ENCODE data around the gene HNRNPF. TPM values are rescaled to one million over a fixed set of nuclear protein-coding genes. Genes with fewer than 3 reads are reported as not detected.
A peak's percentile ranks its signal among the peaks of the same experiment; 100 is the strongest.

Gene HNRNPF
- polyA plus RNA-seq, 1 donor: 251 TPM

GRCh38 chr10:43409385-43410109, 561 bp upstream of the HNRNPF start:
- WGBS (ENCODE audit: insufficient coverage, low lambda C conversion rate): no CpG with 5 or more reads among the region's 46 CpGs
- DNase-seq: peak; percentile 26 to 49
- H3K9me3 ChIP-seq (ENCODE audit: control insufficient read depth, low read depth, low read length): peaks cover 4% of the 10 kb centered on the region
- H3K27ac ChIP-seq (ENCODE audit: low read length): peak overlapping the region; percentile 99
- H3K27me3 ChIP-seq (ENCODE audit: control insufficient read depth, insufficient read depth, low read length): no peaks in the 10 kb centered on the region
- peaks cover 7% of the 10 kb centered on the region for H3K4me1 ChIP-seq (ENCODE audit: control insufficient read depth, insufficient read depth, low read length)
- peak overlapping the region; percentile 78 for H3K4me3 ChIP-seq (ENCODE audit: low read length)
- H3K36me3 ChIP-seq (ENCODE audit: control insufficient read depth, insufficient read depth, low read length): no peaks in the 10 kb centered on the region

- Histone ChIP-seq H3K9me3 (ENCODE audit: control insufficient read depth, low read depth, low read length) (peaks cover 4% of the 10 kb centered on the region), H3K27me3 (ENCODE audit: control insufficient read depth, insufficient read depth, low read length) (no peaks in the 10 kb centered on the region), H3K27ac (ENCODE audit: low read length) (peak overlapping the region; percentile 100), H3K4me3 (ENCODE audit: low read length) (peak overlapping the region; percentile 84), H3K36me3 (ENCODE audit: control insufficient read depth, insufficient read depth, low read length) (peaks cover 2% of the 10 kb centered on the region), H3K4me1 (ENCODE audit: control insufficient read depth, insufficient read depth, low read length) (peaks cover 15% of the 10 kb centered on the region)
- DNase-seq: peak in 1 of 2 donors; percentile 9
- no CpG with 5 or more reads among the region's 31 CpGs for WGBS (ENCODE audit: insufficient coverage, low lambda C conversion rate)
Observed at GRCh38 chr10:43408331-43408709, 666 bp downstream of the HNRNPF start.

- peak overlapping the region; percentile 100 for H3K27ac ChIP-seq (ENCODE audit: low read length)
- peaks cover 4% of the 10 kb centered on the region for H3K9me3 ChIP-seq (ENCODE audit: control insufficient read depth, low read depth, low read length)
- no peaks in the 10 kb centered on the region for H3K27me3 ChIP-seq (ENCODE audit: control insufficient read depth, insufficient read depth, low read length)
- peak overlapping the region; percentile 84 for H3K4me3 ChIP-seq (ENCODE audit: low read length)
- peak; percentile 95 to 97 for DNase-seq
- H3K36me3 ChIP-seq (ENCODE audit: control insufficient read depth, insufficient read depth, low read length): peaks cover 2% of the 10 kb centered on the region
- H3K4me1 ChIP-seq (ENCODE audit: control insufficient read depth, insufficient read depth, low read length): peaks cover 15% of the 10 kb centered on the region
- no CpG with 5 or more reads among the region's 56 CpGs for WGBS (ENCODE audit: insufficient coverage, low lambda C conversion rate)
Observed at GRCh38 chr10:43407576-43408330, 1.2 kb downstream of the HNRNPF start.

GRCh38 chr10:43407148-43407575, 1.8 kb downstream of the HNRNPF start:
- H3K9me3 ChIP-seq (ENCODE audit: control insufficient read depth, low read depth, low read length): peaks cover 4% of the 10 kb centered on the region
- DNase-seq: peak; percentile 47 to 72
- H3K4me3 ChIP-seq (ENCODE audit: low read length): peak overlapping the region; percentile 84
- no CpG with 5 or more reads among the region's 59 CpGs for WGBS (ENCODE audit: insufficient coverage, low lambda C conversion rate)
- peaks cover 2% of the 10 kb centered on the region for H3K36me3 ChIP-seq (ENCODE audit: control insufficient read depth, insufficient read depth, low read length)
- peaks cover 15% of the 10 kb centered on the region for H3K4me1 ChIP-seq (ENCODE audit: control insufficient read depth, insufficient read depth, low read length)
- no peaks in the 10 kb centered on the region for H3K27me3 ChIP-seq (ENCODE audit: control insufficient read depth, insufficient read depth, low read length)
- H3K27ac ChIP-seq (ENCODE audit: low read length): peak overlapping the region; percentile 100

DNA sequence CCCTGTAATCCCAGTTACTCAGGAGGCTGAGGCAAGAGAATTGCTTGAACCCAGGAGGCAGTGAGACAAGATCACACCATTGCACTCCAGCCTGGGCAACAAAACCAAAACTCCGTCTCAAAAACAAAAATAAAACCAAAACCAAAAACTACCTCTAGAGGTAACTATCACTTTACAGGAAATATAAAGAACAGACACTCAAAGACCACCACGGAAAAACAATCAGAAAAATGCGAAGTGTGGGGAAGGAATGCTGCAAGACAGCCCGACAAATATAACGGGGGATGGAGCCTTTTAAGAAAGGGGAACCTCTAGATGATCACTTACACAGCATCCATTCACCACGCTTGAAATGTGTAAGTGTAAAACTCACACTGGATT, 4.3 kb downstream of the HNRNPF start:
- Histone ChIP-seq H3K4me3 (ENCODE audit: low read length) (no peak overlapping the region), H3K9me3 (ENCODE audit: control insufficient read depth, low read depth, low read length) (peaks cover 4% of the 10 kb centered on the region), H3K36me3 (ENCODE audit: control insufficient read depth, insufficient read depth, low read length) (peaks cover 9% of the 10 kb centered on the region), H3K27ac (ENCODE audit: low read length) (no peak overlapping the region), H3K27me3 (ENCODE audit: control insufficient read depth, insufficient read depth, low read length) (no peaks in the 10 kb centered on the region), H3K4me1 (ENCODE audit: control insufficient read depth, insufficient read depth, low read length) (peaks cover 18% of the 10 kb centered on the region)
- WGBS (ENCODE audit: insufficient coverage, low lambda C conversion rate): 17% methylated on average over 1 of the region's 6 CpGs
- no peak for DNase-seq

DNA sequence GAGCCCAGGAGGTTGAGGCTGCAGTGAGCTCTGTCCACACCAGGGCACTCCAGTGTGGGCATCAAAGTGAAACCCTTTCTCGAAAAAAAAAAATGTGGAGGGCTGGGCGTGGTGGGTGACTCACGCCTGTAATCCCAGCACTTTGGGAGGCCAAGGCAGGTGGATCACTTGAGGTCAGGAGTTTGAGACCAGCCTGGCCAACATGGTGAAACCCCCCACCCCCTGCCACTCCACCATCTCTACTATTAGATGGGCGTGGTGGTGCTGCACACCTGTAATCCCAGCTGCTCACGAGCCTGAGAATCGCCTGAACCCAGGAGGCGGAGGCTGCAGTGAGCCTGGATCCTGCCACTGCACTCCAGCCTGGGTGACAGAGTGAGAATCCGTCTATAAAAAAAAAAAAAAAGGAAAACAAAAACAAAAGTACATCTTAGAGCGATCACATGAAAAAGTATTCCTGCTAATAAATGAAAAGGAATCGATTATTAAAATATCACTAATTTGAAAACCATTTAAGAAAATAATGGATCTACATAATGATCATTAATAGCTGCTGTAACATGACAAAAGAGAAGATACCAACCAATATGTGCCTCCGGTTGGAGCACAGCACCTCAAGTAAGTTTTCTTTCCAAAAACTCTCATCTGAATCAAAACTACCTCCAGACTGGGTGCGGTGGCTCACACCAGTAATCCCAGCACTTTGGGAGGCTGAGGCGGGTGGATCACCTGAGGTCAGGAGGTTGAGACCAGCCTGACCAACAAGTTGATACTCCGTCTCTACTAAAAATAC, 4.9 kb downstream of the HNRNPF start:
- WGBS (ENCODE audit: insufficient coverage, low lambda C conversion rate): 60% methylated on average over 3 of the region's 14 CpGs
- Histone ChIP-seq H3K4me3 (ENCODE audit: low read length) (no peak overlapping the region), H3K9me3 (ENCODE audit: control insufficient read depth, low read depth, low read length) (peaks cover 4% of the 10 kb centered on the region), H3K4me1 (ENCODE audit: control insufficient read depth, insufficient read depth, low read length) (peaks cover 22% of the 10 kb centered on the region), H3K27ac (ENCODE audit: low read length) (peak overlapping the region; percentile 6), H3K36me3 (ENCODE audit: control insufficient read depth, insufficient read depth, low read length) (peaks cover 11% of the 10 kb centered on the region), H3K27me3 (ENCODE audit: control insufficient read depth, insufficient read depth, low read length) (no peaks in the 10 kb centered on the region)
- no peak for DNase-seq

GRCh38 chr10:43402880-43403452, 6.0 kb downstream of the HNRNPF start:
- peaks cover 15% of the 10 kb centered on the region for H3K36me3 ChIP-seq (ENCODE audit: control insufficient read depth, insufficient read depth, low read length)
- H3K27me3 ChIP-seq (ENCODE audit: control insufficient read depth, insufficient read depth, low read length): no peaks in the 10 kb centered on the region
- H3K4me1 ChIP-seq (ENCODE audit: control insufficient read depth, insufficient read depth, low read length): peaks cover 33% of the 10 kb centered on the region
- no CpG with 5 or more reads among the region's 7 CpGs for WGBS (ENCODE audit: insufficient coverage, low lambda C conversion rate)
- peaks cover under 1% of the 10 kb centered on the region for H3K9me3 ChIP-seq (ENCODE audit: control insufficient read depth, low read depth, low read length)
- H3K27ac ChIP-seq (ENCODE audit: low read length): peak overlapping the region; percentile 6
- no peak overlapping the region for H3K4me3 ChIP-seq (ENCODE audit: low read length)
- no peak for DNase-seq

GRCh38 chr10:43402176-43402575, 6.8 kb downstream of the HNRNPF start:
- peaks cover 15% of the 10 kb centered on the region for H3K36me3 ChIP-seq (ENCODE audit: control insufficient read depth, insufficient read depth, low read length)

GRCh38 chr10:43401627-43402026, 7.4 kb downstream of the HNRNPF start:
- WGBS (ENCODE audit: insufficient coverage, low lambda C conversion rate): 100% methylated on average over 1 of the region's 2 CpGs
- DNase-seq: no peak
- Histone ChIP-seq H3K27ac (ENCODE audit: low read length) (no peak overlapping the region), H3K4me1 (ENCODE audit: control insufficient read depth, insufficient read depth, low read length) (peaks cover 35% of the 10 kb centered on the region), H3K4me3 (ENCODE audit: low read length) (no peak overlapping the region), H3K36me3 (ENCODE audit: control insufficient read depth, insufficient read depth, low read length) (peaks cover 15% of the 10 kb centered on the region), H3K9me3 (ENCODE audit: control insufficient read depth, low read depth, low read length) (no peaks in the 10 kb centered on the region), H3K27me3 (ENCODE audit: control insufficient read depth, insufficient read depth, low read length) (no peaks in the 10 kb centered on the region)

More at GRCh38 chr10:43402176-43402575, 6.8 kb downstream of the HNRNPF start:
- WGBS (ENCODE audit: insufficient coverage, low lambda C conversion rate): 62% methylated on average over 2 of the region's 4 CpGs
- no peaks in the 10 kb centered on the region for H3K9me3 ChIP-seq (ENCODE audit: control insufficient read depth, low read depth, low read length)
- DNase-seq: no peak
- H3K4me3 ChIP-seq (ENCODE audit: low read length): no peak overlapping the region
- H3K4me1 ChIP-seq (ENCODE audit: control insufficient read depth, insufficient read depth, low read length): peaks cover 35% of the 10 kb centered on the region
- H3K27me3 ChIP-seq (ENCODE audit: control insufficient read depth, insufficient read depth, low read length): no peaks in the 10 kb centered on the region
- H3K27ac ChIP-seq (ENCODE audit: low read length): no peak overlapping the region

Measured in large intestine (tissue), 3 donors.